ENCODE measurements around the gene RTN4RL1. TPM values are rescaled to one million over a fixed set of nuclear protein-coding genes. Genes with fewer than 3 reads are reported as not detected.
A peak's percentile ranks its signal among the peaks of the same experiment; 100 is the strongest.

RTN4RL1 gene
- total and polyA plus RNA-seq, 9 of the 15 experiments (the other 6 are each of a cell fraction or from before 2014, with no cell fraction given), result 0.04 to 0.06 (median 0.04) TPM; not detected in 5

GRCh38 chr17:2054512-2055291, 29.6 kb upstream of the RTN4RL1 start, which contains the start of gene HIC1 (continued):
- TF ChIP-seq CTCF (IDR thresholded peaks at IDR 0.05 in 2 of 3, conservative IDR thresholded peaks at IDR 0.05 in 1 of 3; ENCODE audit: insufficient read depth in 2 of 3, low read depth in 1 of 3, low read length in 3 of 3) (peak; percentile 46 to 62 (median 56); a peak in 5 of 6 replicates), ZNF217 (CRISPR knock-in tag; IDR thresholded peaks at IDR 0.05) (no peak), RAD51 (IDR thresholded peaks at IDR 0.05; ENCODE audit: borderline replicate concordance, low read depth) (no peak), ETV6 (IDR thresholded peaks at IDR 0.05; ENCODE audit: borderline replicate concordance in 1 of 2, low read depth in 2 of 2, low read length in 1 of 2) (no peak), ETV6 (CRISPR knock-in tag; IDR thresholded peaks at IDR 0.05; ENCODE audit: borderline replicate concordance) (no peak), LEF1 (IDR thresholded peaks at IDR 0.05) (no peak), HBP1 (CRISPR knock-in tag; IDR thresholded peaks at IDR 0.05) (no peak), ZNF551 (CRISPR knock-in tag; IDR thresholded peaks at IDR 0.05) (no peak), CHD4 (IDR thresholded peaks at IDR 0.05; ENCODE audit: insufficient read depth, insufficient replicate concordance, low read depth, low read length, poor library complexity, severe bottlenecking) (no peak), SAFB2 (IDR thresholded peaks at IDR 0.05; ENCODE audit: borderline replicate concordance, low read depth, low read length, severe bottlenecking) (no peak), ZBTB7A (IDR thresholded peaks at IDR 0.05; ENCODE audit: borderline replicate concordance, control insufficient read depth, low read depth, low read length) (peak; percentile 14; the same call in 1 of the 2 replicates), ZNF696 (CRISPR knock-in tag; conservative IDR thresholded peaks at IDR 0.05) (no peak), WHSC1 (IDR thresholded peaks at IDR 0.05; ENCODE audit: low read length) (no peak), TAF1 (IDR thresholded peaks at IDR 0.05; ENCODE audit: control insufficient read depth, extremely low read depth, insufficient read depth, low read length, severe bottlenecking) (no peak)
- TF ChIP-seq, protein P1, sequence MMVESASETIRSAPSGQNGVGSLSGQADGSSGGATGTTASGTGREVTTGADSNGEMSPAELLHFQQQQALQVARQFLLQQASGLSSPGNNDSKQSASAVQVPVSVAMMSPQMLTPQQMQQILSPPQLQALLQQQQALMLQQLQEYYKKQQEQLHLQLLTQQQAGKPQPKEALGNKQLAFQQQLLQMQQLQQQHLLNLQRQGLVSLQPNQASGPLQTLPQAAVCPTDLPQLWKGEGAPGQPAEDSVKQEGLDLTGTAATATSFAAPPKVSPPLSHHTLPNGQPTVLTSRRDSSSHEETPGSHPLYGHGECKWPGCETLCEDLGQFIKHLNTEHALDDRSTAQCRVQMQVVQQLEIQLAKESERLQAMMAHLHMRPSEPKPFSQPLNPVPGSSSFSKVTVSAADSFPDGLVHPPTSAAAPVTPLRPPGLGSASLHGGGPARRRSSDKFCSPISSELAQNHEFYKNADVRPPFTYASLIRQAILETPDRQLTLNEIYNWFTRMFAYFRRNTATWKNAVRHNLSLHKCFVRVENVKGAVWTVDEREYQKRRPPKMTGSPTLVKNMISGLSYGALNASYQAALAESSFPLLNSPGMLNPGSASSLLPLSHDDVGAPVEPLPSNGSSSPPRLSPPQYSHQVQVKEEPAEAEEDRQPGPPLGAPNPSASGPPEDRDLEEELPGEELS (CRISPR knock-in tag; IDR thresholded peaks at IDR 0.05; ENCODE audit: borderline replicate concordance), result no peak
- TF ChIP-seq, protein P2, sequence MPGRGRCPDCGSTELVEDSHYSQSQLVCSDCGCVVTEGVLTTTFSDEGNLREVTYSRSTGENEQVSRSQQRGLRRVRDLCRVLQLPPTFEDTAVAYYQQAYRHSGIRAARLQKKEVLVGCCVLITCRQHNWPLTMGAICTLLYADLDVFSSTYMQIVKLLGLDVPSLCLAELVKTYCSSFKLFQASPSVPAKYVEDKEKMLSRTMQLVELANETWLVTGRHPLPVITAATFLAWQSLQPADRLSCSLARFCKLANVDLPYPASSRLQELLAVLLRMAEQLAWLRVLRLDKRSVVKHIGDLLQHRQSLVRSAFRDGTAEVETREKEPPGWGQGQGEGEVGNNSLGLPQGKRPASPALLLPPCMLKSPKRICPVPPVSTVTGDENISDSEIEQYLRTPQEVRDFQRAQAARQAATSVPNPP (IDR thresholded peaks at IDR 0.05; ENCODE audit: borderline replicate concordance, insufficient read depth, insufficient read length), result no peak
- TF ChIP-seq, protein P3, sequence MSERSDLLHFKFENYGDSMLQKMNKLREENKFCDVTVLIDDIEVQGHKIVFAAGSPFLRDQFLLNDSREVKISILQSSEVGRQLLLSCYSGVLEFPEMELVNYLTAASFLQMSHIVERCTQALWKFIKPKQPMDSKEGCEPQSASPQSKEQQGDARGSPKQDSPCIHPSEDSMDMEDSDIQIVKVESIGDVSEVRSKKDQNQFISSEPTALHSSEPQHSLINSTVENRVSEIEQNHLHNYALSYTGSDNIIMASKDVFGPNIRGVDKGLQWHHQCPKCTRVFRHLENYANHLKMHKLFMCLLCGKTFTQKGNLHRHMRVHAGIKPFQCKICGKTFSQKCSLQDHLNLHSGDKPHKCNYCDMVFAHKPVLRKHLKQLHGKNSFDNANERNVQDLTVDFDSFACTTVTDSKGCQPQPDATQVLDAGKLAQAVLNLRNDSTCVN (CRISPR knock-in tag; IDR thresholded peaks at IDR 0.05), result no peak
